ENCODE results near the gene VCPKMT.

VCPKMT gene

GRCh38 chr14:50116181-50116956, at the start of gene VCPKMT:
Gene VCPKMT (minus strand): TSS chr14:50116572. CDS start chr14:50116552, 20 bp downstream.
- DNase-seq: peak; percentile 92

GRCh38 chr14:50156111-50156510, 39.7 kb upstream of the VCPKMT start:
- DNase-seq: no peak

GRCh38 chr14:50148799-50149198, 32.4 kb upstream of the VCPKMT start:
- DNase-seq: no peak

GRCh38 chr14:50139192-50139591, 22.8 kb upstream of the VCPKMT start:
- DNase-seq: no peak

- no peak for DNase-seq
These were observed 11.4 kb upstream of the VCPKMT start for GRCh38 chr14:50127802-50128201.

GRCh38 chr14:50123062-50123461, 6.7 kb upstream of the VCPKMT start:
- peak; percentile 81 for DNase-seq

- no peak for DNase-seq
These were observed 5.9 kb upstream of the VCPKMT start for GRCh38 chr14:50122291-50122690.

- DNase-seq: no peak
These were observed 5.1 kb upstream of the VCPKMT start for GRCh38 chr14:50121486-50121885.

GRCh38 chr14:50117456-50117855, 1.1 kb upstream of the VCPKMT start:
- no peak for DNase-seq

GRCh38 chr14:50116966-50117365, 594 bp upstream of the VCPKMT start:
- DNase-seq: peak; percentile 31

- no peak for DNase-seq
These were observed 2.9 kb downstream of the VCPKMT start for GRCh38 chr14:50113381-50114035.

GRCh38 chr14:50110323-50111037, 5.9 kb downstream of the VCPKMT start:
- no peak for DNase-seq

- peak; percentile 16 for DNase-seq
These were observed 7.0 kb downstream of the VCPKMT start for GRCh38 chr14:50109342-50109741.

- no peak for DNase-seq
These were observed 8.5 kb downstream of the VCPKMT start for GRCh38 chr14:50107850-50108249.

- DNase-seq: no peak
These were observed 10.2 kb downstream of the VCPKMT start for GRCh38 chr14:50106178-50106577.

GRCh38 chr14:50103558-50103957, 12.8 kb downstream of the VCPKMT start:
- DNase-seq: no peak

- DNase-seq: no peak
These were observed 15.0 kb downstream of the VCPKMT start for GRCh38 chr14:50101417-50101816.

GRCh38 chr14:50100805-50101204, 15.6 kb downstream of the VCPKMT start:
- no peak for DNase-seq

GRCh38 chr14:50099335-50099734, 17.0 kb downstream of the VCPKMT start:
- DNase-seq: no peak

GRCh38 chr14:50095895-50096294, 20.5 kb downstream of the VCPKMT start:
- no peak for DNase-seq

- no peak for DNase-seq
These were observed 22.2 kb downstream of the VCPKMT start for GRCh38 chr14:50094056-50094755.

GRCh38 chr14:50093496-50093895, 22.9 kb downstream of the VCPKMT start:
- no peak for DNase-seq

- DNase-seq: no peak
These were observed 24.3 kb downstream of the VCPKMT start for GRCh38 chr14:50092006-50092555.
